ENCODE measurements around the gene LYRM4.

Gene LYRM4

DNA sequence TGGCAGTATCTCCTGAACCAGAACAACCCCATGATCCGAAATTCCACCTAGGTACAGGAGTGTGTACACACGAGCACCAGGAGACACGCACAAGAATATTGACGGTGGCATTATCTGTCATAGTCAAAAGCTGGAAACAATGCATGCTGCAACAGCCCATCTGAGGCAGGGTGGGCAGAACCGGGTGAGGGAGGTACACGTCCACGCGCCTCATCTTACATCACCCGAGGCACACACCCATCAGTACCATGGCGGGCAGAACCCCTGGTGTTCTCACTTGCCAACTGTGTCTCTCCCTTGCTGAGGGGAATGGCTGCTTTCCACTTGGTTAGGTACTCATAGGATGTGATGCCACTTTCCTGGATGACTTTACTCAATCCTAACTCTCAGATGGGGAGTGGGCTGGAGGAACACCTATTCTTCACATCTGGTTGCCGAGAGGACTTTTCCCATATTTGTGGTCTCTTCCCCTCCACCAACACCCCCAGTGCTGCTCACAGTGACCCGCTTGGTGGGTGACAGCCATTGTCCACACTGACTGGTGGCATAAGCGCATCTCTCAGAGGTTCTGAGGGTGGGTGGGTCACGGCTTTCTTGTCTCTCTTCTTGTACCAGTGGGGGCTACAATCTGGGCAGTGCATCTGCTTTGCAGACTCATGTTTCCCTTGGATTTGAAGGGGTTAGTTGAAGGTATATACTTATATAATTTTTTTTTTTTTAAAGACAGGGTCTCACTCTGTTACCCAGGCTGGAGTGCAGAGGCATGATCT, 162.1 kb downstream of the LYRM4 start:
- no peak for DNase-seq (ENCODE audit: low spot score)

DNA sequence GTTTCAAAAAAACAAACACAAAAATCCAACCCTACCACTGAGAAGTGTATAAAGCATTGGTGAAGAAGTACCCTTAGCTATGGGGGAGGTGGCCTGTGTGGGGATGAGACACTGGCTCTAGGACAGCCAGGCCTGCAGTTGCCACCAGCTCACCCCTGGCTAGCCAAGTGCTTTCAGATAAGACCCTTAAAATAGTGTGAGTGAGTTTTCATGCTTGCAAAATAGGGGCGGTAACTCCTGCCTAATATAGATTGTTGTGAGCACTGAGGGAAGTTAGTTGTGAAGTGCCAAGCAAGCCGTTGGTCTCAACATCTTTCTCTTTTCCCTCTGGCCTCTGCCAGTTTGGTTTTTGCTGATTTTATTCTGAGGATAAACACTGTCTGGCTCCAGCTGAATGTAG, 164.3 kb downstream of the LYRM4 start:
- DNase-seq (ENCODE audit: low spot score): no peak

DNA sequence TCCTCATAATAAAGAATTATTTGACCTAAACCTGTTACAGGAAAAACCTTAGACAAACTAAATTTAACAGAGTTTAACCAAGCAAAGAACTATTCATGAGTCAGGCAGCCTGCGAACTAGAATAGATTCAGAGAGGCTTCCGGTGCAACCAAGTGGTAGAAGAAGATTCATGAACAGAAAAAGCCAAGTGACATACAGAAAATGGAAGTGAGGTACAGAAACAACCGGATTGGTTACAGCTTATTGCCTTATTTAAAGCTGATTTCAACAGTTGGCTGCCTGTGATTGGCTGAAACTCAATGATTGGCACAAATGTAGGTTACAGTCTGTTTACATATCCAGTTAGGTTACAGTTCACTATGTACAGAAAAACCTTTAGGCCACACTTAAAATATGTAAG, 165.5 kb downstream of the LYRM4 start:
- DNase-seq (ENCODE audit: low spot score): no peak

DNA sequence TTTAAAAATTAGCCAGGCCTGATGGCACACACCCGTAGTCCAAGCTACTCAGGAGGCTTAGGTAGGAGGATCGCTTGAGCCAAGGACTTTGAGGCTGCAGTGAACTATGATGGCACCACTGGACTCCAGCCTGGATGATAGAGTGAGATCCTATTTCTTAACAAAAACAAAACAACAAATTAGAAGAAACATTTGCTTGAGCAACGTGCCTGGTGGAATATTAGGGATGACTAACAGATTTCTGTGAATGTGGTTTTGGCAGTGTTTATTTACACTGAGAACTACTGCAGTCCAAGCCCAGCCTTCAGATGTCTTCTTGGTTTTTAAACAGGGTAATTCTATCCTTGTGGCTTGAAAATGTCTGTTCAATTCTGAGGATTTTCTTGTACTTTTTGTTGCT, 166.4 kb downstream of the LYRM4 start:
- no peak for DNase-seq (ENCODE audit: low spot score)

DNA sequence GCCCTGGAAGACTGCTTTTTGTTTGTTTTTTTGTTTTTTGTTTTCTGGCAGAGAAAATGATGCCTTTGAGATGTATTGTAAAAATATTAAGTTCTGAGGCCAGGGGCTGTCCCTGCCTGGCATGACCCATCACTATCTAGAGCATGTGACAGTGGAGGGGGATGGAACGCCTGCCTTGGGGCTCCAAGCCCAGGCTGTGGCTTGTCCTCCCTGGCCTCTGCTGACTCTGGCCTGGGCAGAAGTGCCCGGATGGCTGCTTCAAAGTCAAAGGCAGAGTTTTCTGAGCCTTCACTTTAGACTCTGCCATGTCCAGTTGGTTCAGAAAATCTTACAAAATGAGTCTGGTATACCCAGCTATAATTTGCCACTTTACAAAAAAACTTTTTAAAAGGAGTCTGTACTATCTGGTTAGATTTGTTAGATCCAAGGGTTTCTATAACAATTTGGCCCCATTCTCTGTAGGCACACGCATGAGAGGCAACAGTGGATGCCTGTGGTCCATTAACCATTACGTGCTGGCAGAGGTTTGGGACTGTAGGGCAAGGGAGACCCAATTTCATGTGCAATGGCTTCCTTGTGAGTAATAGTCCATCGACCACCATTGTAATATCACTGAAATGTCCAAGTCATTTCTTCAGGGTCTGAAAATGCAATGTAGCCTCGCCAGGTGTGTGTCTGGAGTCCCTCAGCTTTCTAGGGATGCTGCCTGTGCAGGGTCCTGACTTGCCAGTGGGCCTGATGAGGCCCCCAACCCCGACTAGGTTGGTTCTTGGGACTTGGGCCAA, 167.3 kb downstream of the LYRM4 start:
- DNase-seq (ENCODE audit: low spot score): no peak

DNA sequence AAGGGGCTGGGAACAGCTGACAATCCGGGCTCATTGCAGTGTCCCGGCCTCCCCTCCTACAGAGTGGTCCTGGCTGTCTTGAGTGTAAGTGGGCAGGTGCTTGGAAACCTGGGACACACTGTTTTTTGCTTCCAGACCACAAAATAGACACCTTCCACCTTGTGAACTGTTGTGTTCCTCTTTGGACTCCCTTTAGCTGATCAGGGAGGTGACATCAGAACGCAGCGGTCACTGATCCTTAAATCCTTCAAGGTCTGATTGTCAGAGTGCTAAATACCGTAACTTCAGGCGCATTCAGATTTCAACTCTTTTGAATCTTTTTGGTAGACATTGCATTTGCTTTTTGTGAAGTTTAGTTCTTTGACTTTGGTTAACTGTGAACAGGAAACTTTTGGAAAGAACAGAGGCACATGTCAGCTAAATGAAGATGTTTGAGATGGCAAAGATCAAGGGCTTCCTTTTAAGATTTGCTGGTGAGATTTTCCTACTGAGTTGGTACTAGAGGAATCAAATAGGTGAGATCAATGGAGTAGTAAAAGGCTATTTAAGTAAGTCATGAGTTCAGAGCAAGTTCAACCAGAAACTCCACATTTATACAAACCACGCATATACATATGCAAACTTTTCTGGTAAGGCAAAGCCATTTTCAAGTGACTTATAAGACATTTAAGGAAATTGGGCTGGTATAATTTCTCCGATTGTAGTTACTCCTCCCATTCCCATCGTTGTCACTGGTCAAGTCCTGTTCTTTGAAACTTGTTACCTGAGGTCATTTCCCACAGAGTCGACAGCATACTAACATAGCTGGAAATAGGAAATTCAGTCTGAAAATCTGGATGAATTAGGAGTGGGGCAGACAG, 169.3 kb downstream of the LYRM4 start:
- no peak for DNase-seq (ENCODE audit: low spot score)

DNA sequence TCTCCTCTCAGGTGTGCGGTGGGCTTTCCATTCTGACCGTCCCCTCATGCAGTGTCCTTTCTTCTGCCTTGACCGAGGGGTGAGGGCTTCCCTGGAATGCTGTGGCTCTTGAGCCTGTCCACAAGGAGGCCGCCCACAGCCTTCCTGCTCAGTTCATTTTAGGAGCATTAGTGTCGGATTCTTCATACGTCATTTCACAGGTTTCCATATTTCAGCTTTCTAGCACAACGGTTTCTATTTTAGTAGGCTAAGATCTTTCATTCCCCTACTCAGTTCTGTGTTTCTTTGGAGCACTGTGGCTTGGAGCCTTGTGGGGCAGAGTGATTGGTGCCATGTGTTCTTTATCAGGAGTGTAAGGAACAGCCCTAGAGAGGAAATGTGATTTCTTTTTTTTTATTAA, 170.1 kb downstream of the LYRM4 start:
- DNase-seq (ENCODE audit: low spot score): no peak

DNA sequence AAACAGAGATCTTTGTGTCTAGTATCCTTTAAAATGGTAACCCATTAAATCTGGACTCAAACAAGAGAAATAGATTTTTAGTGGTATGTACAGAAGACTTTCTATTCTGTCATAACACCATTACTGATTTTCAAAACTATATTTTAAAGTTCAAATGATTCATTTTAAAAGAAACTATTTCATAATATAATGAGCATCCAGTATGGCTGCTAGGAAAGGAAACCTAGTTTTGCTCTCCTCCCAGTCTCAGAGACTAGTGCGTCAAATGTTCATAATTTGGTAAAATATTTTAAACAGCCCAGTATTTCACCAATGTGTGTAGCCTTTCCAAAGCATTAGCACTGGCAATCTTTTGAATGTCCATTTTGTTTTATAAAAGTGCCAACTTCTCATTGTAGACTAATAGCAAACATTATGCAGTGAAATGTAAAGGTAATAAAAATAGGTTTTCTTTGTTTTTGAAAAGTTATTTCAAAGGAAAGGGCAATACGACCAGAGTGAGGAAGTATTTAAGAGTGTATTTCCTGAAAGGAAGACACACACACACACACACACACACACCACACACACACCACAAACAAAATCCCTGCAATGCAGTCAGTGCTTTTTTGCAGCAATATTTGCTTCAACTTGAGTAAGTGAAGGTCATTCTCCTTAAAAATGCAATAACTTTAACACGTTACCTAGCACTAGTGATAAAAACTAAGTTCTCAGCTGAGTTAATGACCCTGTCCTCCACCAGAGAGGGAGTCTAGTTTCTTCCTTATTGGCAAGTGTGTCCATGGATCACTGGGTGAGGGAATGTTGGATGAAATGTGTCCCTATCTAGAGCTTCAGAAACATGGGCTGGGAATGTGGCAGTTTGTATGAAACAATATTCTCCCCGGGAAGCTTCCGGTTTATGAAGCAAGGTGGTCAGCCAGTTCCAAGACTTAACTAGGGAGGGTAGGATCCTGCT, 171.0 kb downstream of the LYRM4 start:
- no peak for DNase-seq (ENCODE audit: low spot score)

DNA sequence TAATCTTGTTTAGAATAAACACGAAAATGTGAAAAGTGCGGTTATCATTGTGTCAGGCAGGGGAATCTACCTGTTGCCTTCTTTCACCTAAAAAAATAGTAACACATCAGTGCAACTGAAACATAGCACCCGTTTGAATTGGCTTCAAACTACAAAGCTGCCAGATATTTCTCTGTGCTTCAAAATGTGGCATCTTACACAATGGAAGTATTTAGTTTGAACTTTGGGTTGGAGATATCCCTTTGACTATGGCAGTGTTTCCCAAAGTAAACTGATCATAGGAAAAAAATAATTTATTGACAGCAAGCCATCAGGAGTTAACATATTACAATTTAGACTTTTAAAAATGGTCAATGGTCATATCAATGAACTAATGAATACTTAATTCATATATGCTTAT, 172.0 kb downstream of the LYRM4 start:
- no peak for DNase-seq (ENCODE audit: low spot score)

DNA sequence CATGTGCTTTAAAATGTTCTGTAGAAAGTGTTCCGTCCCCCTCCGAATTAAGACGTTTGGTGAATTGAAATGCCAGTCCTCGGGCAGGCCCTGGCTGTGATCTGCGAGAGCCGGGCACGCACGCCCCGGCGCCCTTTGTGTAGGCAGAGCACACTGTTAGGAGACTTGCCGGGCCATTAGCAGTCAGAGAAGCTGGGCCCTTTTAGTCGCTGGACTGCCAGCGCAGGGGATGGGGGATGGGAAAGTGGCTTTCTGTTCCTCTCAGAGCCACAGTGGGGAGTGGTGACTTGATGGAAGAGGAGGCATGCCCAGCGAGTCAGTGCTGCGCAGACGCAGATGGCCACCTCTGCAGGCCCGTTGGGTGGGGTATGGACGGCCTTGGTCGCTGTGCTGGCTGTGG, 173.4 kb downstream of the LYRM4 start:
- peak; percentile 76 for DNase-seq (ENCODE audit: low spot score)

DNA sequence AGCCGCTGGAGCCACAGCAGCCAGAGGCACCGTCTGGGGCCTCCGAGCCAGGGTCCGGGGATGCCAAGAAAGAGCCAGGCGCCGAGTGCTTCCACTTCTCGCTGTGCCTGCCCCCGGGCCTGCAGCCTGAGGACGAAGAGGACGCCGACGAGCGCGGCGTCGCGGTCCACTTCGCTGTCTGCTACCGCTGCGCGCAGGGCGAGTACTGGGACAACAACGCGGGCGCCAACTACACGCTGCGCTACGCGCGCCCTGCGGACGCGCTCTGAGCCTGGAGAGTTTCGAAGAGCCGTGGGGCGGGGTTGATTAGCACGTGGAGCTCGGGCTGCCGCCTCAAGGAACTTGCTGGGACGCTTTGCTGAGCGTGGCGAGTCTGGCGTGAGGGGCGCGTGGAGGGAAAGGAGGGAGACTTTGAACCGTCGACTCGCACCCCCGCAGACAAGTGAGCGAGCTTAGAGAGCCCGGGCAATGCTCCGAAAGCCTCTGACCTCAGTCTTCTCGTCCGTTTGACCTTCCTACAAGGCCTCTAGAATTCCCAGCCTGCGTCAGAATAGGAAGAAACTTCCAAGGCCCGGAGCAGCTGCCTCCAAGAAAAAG, 174.4 kb downstream of the LYRM4 start:
- DNase-seq (ENCODE audit: low spot score): no peak

DNA sequence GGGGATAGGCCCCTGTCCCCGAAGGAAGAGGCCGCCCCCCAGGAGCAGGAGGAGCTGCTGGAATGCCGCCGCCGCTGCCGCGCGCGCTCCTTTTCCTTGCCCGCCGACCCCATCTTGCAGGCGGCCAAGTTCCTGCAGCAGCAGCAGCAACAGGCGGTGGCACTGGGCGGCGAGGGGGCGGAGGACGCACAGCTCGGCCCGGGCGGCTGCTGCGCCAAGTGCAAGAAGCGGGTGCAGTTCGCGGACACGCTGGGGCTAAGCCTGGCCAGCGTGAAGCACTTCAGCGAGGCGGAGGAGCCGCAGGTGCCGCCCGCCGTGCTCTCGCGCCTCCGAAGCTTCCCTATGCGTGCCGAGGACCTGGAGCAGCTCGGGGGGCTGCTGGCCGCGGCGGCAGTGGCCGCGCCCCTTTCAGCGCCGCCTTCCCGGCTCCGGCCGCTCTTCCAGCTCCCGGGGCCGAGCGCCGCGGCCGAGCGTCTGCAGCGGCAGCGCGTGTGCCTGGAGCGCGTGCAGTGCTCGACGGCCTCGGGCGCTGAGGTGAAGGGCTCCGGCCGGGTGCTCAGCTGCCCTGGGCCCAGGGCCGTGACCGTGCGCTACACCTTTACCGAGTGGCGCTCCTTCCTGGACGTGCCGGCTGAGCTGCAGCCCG, 175.0 kb downstream of the LYRM4 start:
- DNase-seq (ENCODE audit: low spot score): no peak

DNA sequence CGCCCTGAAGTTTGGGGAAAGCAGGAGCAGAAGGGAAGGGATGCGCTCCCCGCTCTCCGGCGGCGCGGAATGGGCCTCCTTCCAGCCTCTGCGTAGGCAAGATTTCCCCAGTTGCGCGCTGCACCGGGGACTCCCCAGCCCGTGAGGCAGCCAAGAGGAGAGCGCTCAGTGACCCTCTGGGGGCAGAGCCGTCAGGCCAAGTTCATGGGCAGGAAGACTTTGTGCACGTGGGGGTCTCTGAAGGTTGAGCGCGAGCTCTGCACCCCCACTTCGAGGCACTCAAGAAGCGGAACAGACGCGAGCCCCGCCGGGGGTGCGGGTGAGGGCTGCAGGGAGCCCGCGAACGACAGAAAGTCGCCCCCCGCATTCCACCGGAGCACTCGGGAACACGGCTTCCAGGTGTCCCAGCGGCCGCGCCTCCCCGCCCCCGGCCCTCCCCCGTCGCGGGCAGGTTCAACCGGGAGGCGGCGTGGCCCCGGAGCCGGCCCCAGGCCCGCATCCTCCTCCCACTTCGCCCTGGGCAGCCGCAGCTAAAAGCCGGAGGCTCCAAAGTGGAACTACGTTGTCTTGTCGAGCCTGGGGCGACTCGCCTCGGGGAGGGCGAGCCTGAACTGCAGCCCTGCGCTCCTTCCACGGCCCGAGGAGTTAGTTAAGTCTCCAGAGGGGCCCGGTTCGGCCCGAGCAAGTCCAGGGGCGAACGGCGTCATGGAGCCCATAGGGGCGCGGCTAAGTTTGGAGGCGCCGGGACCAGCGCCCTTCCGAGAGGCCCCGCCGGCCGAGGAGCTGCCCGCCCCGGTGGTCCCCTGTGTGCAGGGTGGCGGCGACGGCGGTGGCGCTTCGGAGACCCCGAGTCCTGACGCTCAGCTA, 175.7 kb downstream of the LYRM4 start, which contains the start of gene PPP1R3G:
TSS of gene PPP1R3G (plus strand) at position 561 of the 867 bp plus-strand sequence. CDS start at position 706, 145 bp downstream.
- DNase-seq (ENCODE audit: low spot score): peak; percentile 20

DNA sequence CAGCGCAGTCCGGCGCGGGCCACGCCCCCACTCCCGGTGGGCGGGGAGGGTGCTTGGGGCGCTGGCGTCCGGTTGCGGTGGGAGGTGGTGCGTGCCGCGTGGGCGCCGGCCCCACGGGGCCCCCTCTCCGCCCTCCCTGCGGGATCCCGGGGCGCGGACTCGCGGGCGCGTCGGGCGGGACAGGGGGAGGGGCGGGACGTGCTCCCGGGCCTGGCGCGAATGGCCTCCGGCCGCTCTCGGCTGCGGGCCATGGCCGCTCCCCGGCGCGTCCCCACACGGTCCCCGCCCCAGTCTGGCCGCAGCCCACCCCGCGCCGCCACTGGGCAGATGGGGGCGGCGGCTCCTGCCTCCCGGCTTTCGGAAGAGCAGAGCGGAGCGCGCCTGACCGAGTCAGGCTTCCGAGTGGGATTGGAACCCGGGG, 176.4 kb downstream of the LYRM4 start:
- peak; percentile 24 for DNase-seq (ENCODE audit: low spot score)

DNA sequence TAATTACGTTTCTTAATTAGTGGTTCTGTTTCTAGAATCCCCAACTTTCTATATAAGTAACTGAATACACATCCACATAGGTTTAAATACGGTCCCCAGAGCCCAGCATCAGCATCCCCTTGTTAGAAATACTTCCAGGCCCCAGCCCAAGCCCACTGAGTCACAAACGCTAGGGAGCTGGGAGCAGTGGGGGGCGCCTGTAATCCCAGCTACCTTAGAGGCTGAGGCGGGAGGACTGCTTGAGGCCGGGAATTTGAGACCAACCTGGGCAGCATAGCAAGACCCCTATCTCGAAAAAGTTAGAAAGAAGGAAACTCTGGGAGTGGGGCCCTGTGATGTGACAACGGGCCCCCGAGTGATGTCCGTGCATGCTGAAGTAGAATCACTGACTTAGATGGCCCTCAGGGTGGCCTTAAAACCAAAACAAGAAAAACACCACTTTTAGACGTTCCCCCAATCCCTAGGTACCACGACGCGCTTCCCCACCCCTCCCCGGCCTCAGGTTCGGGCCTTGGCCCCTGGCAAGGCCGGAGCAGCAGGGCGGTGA, 176.9 kb downstream of the LYRM4 start:
- DNase-seq (ENCODE audit: low spot score): no peak

DNA sequence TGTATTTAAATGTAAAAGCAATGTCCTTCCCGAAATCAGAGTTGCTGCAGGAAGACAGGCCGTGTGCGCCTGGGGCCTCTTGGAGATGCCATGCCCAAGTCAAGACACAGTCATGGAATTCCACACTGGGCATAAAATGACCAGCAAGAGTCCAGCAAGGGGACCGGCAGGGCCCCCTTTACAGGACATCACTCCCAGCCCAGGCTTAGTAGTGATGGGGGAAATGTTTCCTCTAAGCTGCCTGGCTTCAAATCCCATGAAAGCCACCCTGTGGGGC, 177.5 kb downstream of the LYRM4 start:
- no peak for DNase-seq (ENCODE audit: low spot score)

DNA sequence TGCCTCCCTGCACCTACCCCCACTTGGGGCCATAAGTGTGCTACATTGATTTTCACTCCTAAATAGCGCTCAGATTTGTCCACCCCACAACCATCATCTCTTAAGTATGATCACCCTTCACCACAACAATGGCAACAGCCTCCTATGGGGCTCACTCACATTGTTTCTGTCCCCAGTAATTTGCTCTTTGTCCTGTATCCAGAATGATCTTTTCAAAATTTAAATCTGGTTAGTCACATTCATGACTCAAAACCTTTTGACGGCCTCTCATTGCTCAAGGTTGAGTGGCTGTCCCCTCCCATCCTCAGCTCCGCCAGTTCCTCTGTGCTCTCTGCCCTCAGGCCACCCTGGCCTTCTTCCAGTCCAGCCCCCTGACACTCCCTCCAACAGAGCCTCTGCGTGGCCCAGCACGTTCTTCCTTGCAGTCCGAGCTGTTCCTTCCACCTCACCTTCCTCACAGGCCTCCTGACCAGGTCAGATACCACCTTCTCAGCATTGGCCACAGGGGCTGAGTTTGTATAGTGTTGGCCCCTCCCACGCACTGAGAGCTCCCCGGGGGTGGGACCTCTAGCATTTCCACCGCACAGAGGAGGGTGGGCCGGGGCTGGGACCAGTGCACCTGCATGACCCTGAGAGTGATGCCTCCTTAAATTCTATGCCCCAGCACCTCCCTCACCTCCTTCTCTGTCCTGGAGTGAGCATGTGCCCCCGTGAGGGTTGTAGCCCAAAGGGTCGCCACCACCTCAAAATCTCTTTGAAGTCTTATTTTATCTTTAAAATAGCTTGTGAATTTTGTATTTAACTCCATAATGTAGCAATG, 178.1 kb downstream of the LYRM4 start:
- no peak for DNase-seq (ENCODE audit: low spot score)

DNA sequence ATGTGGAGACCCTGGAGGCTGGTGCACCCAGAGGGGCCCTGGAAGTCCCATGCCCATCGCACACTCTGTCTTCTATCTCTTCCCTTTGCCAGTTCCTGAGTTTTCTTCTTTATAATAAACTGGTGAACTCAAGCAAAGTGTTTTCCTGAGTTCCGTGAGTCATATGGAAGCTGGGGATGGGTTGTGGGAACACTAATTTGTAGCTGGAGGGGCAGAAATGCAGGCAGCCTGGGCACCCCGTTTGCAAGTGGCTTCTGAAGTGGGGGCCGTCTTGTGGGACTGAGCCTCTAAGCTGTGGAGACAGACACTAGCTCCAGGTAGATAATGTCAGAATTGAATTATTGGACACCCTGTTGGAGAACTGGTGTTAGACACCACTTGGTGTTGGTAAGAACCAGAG, 178.8 kb downstream of the LYRM4 start:
- no peak for DNase-seq (ENCODE audit: low spot score)
